ENCODE measurements around the gene PTPRZ1. TPM values are rescaled to one million over a fixed set of nuclear protein-coding genes. Genes with fewer than 3 reads are reported as not detected.

The PTPRZ1 gene
- total RNA-seq, 1 donor from 2014 or later, result 0.80 TPM

- Histone ChIP-seq H3K27ac (replicated peaks) (no peak overlapping the region), H3K9me3 (replicated peaks) (no peaks in the 10 kb centered on the region), H3K4me3 (no peak overlapping the region), H3K4me1 (no peaks in the 10 kb centered on the region), H3K36me3 (no peaks in the 10 kb centered on the region), H3K27me3 (ENCODE audit: low read depth) (no peaks in the 10 kb centered on the region)
- no peak for DNase-seq
- intact Hi-C loops (cut with micrococcal nuclease), result no loop called here
- TF ChIP-seq, protein P1, sequence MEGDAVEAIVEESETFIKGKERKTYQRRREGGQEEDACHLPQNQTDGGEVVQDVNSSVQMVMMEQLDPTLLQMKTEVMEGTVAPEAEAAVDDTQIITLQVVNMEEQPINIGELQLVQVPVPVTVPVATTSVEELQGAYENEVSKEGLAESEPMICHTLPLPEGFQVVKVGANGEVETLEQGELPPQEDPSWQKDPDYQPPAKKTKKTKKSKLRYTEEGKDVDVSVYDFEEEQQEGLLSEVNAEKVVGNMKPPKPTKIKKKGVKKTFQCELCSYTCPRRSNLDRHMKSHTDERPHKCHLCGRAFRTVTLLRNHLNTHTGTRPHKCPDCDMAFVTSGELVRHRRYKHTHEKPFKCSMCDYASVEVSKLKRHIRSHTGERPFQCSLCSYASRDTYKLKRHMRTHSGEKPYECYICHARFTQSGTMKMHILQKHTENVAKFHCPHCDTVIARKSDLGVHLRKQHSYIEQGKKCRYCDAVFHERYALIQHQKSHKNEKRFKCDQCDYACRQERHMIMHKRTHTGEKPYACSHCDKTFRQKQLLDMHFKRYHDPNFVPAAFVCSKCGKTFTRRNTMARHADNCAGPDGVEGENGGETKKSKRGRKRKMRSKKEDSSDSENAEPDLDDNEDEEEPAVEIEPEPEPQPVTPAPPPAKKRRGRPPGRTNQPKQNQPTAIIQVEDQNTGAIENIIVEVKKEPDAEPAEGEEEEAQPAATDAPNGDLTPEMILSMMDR (IDR thresholded peaks at IDR 0.05; ENCODE audit: borderline replicate concordance), result no peak
Observed at GRCh38 chr7:121953601-121954000, 80.6 kb downstream of the PTPRZ1 start.

DNA sequence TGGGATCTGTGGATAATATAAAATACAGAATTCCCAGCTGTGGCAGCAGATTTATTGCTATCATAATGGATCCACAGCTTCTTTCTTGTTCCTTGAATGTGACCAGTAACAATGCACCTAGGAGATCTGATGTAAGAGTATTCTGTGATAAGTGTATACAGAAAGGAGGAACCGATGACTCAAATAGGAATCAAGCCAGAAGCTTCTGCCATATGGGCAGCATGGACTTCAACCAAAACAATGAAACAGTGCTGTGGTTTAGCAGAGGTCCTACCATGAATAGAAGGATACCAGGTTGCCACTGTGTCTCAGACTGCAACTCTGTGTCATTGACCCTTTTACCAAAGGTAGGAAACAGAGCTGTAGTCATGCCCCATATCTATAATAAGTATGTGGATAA lies 81.8 kb downstream of the PTPRZ1 start:
- intact Hi-C loops (cut with micrococcal nuclease), result no loop called here
- Histone ChIP-seq H3K27ac (replicated peaks) (no peak overlapping the region), H3K36me3 (no peaks in the 10 kb centered on the region), H3K27me3 (ENCODE audit: low read depth) (no peaks in the 10 kb centered on the region), H3K9me3 (replicated peaks) (no peaks in the 10 kb centered on the region), H3K4me1 (no peaks in the 10 kb centered on the region), H3K4me3 (no peak overlapping the region)
- DNase-seq, result no peak
- TF ChIP-seq, protein P1 (IDR thresholded peaks at IDR 0.05; ENCODE audit: borderline replicate concordance), result no peak

DNA sequence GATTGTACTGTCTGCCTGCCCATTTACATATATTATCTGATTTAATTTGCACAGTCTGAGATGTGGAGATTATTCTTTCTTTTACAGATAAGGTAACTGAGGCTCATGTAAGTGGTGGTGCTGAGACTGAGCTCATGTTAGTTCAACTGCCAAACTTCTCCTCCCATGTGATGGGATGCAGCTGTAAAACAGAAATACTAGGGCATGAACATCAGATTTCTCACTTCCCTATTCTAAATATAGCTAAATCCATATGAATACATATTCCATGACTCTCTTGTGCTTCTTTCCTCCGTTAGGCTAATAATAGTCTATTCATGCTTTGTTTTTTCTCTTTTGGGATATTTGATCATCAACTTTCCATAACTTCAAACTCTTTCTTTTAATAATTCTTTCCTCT lies 84.7 kb downstream of the PTPRZ1 start:
- TF ChIP-seq, protein P1 (IDR thresholded peaks at IDR 0.05; ENCODE audit: borderline replicate concordance), result no peak
- DNase-seq, result no peak
- Histone ChIP-seq H3K36me3 (no peaks in the 10 kb centered on the region), H3K27ac (replicated peaks) (no peak overlapping the region), H3K4me1 (no peaks in the 10 kb centered on the region), H3K27me3 (ENCODE audit: low read depth) (no peaks in the 10 kb centered on the region), H3K4me3 (no peak overlapping the region), H3K9me3 (replicated peaks) (no peaks in the 10 kb centered on the region)
- intact Hi-C loops (cut with micrococcal nuclease), result no loop called here

DNA sequence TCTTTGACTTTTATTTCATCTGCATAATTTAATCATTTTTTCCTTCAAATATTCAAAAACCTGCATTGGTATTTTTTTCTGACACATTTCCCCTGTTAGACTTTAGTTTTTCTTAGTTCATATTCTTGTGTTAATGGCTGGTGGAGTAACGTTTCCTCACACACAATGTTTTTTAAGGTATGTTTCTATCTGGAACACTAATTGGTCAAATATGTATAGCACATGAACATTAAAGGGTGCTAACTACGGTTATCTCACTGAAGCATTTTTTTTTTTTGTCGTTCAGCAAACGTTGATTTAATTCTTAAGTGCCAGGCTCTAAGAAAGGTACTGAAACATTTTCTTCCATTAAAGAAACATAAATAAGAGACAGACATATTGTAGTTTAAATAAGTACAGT lies 87.7 kb downstream of the PTPRZ1 start:
- H3K27me3 ChIP-seq (ENCODE audit: low read depth), result no peaks in the 10 kb centered on the region
- H3K36me3 ChIP-seq, result no peaks in the 10 kb centered on the region
- no peak overlapping the region for H3K4me3 ChIP-seq
- no peaks in the 10 kb centered on the region for H3K9me3 ChIP-seq (replicated peaks)
- H3K4me1 ChIP-seq, result no peaks in the 10 kb centered on the region
- no peak for DNase-seq
- intact Hi-C loops (cut with micrococcal nuclease), result no loop called here
- H3K27ac ChIP-seq (replicated peaks), result no peak overlapping the region
- TF ChIP-seq, protein P1 (IDR thresholded peaks at IDR 0.05; ENCODE audit: borderline replicate concordance), result no peak

- H3K27ac ChIP-seq (replicated peaks), result no peak overlapping the region
- intact Hi-C loops (cut with micrococcal nuclease), result no loop called here
- H3K4me3 ChIP-seq, result no peak overlapping the region
- no peak for DNase-seq
- TF ChIP-seq, protein P1 (IDR thresholded peaks at IDR 0.05; ENCODE audit: borderline replicate concordance), result no peak
- H3K27me3 ChIP-seq (ENCODE audit: low read depth), result no peaks in the 10 kb centered on the region
- no peaks in the 10 kb centered on the region for H3K4me1 ChIP-seq
- H3K36me3 ChIP-seq, result no peaks in the 10 kb centered on the region
- H3K9me3 ChIP-seq (replicated peaks), result no peaks in the 10 kb centered on the region
Observed at GRCh38 chr7:121961089-121961867, 88.3 kb downstream of the PTPRZ1 start.
